Vagina (tissue), 2 donors: ENCODE measurements around the gene COL12A1.

Experiments
- POLR2A ChIP-seq, 2 donors: fragments of 450-650 bp; IDR thresholded peaks; one replicate each; pipeline ENCODE4 v1.6.1; 2017; ENCODE audit warnings: antibody characterized with exemption in 2 of 2, mild to moderate bottlenecking in 2 of 2, moderate library complexity in 2 of 2
- POLR2AphosphoS5 ChIP-seq, 2 donors: sonication (generic); formaldehyde crosslinking; IDR thresholded peaks; one replicate each; pipeline ENCODE4 v1.9.0; 2017; ENCODE audit warnings: antibody characterized with exemption in 2 of 2, mild to moderate bottlenecking in 2 of 2, low read depth in 1 of 2; ENCODE audit not compliant: insufficient read depth in 1 of 2
- TF ChIP-seq, protein P1 (sequence below), 3 experiments: fragments of 450-650 bp in 2 of 3; fragments of 200-600 bp in 1 of 3; sonication (generic) in 1 of 3; IDR thresholded peaks; one replicate each; pipeline ENCODE4 v1.5.1; 2017 to 2019; ENCODE audit warnings: antibody characterized with exemption in 3 of 3, mild to moderate bottlenecking in 2 of 3, moderate library complexity in 2 of 3

- TF ChIP-seq POLR2A (IDR thresholded peaks at IDR 0.05) (no peak), POLR2AphosphoS5 (IDR thresholded peaks at IDR 0.05; ENCODE audit: insufficient read depth in 1 of 2, low read depth in 1 of 2) (no peak)
- TF ChIP-seq, protein P1, sequence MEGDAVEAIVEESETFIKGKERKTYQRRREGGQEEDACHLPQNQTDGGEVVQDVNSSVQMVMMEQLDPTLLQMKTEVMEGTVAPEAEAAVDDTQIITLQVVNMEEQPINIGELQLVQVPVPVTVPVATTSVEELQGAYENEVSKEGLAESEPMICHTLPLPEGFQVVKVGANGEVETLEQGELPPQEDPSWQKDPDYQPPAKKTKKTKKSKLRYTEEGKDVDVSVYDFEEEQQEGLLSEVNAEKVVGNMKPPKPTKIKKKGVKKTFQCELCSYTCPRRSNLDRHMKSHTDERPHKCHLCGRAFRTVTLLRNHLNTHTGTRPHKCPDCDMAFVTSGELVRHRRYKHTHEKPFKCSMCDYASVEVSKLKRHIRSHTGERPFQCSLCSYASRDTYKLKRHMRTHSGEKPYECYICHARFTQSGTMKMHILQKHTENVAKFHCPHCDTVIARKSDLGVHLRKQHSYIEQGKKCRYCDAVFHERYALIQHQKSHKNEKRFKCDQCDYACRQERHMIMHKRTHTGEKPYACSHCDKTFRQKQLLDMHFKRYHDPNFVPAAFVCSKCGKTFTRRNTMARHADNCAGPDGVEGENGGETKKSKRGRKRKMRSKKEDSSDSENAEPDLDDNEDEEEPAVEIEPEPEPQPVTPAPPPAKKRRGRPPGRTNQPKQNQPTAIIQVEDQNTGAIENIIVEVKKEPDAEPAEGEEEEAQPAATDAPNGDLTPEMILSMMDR (IDR thresholded peaks at IDR 0.05) = no peak
Measured at GRCh38 chr6:75076009-75076408, 129.8 kb downstream of the COL12A1 start.
